ENCODE results near the gene NTRK3. TPM values are rescaled to one million over a fixed set of nuclear protein-coding genes. Genes with fewer than 3 reads are reported as not detected.

Gene NTRK3
- total RNA-seq, 4 donors from 2014 or later: 0.35 to 5.8 (median 3.0) TPM

GRCh38 chr15:88225461-88225860 lies 31.1 kb downstream of the NTRK3 start:
- no peak for DNase-seq
- H3K4me3 ChIP-seq: no peak overlapping the region
- no peaks in the 10 kb centered on the region for H3K9me3 ChIP-seq
- TF ChIP-seq CTCF (IDR thresholded peaks at IDR 0.05) (no peak), POLR2A (IDR thresholded peaks at IDR 0.05) (no peak)
- H3K4me1 ChIP-seq: no peaks in the 10 kb centered on the region
- no peak overlapping the region for H3K27ac ChIP-seq
- H3K27me3 ChIP-seq: no peaks in the 10 kb centered on the region
- H3K36me3 ChIP-seq: no peaks in the 10 kb centered on the region

- no peak for DNase-seq
- no peak for TF ChIP-seq POLR2A (IDR thresholded peaks at IDR 0.05)
- H3K9me3 ChIP-seq: no peaks in the 10 kb centered on the region
These were observed 33.5 kb downstream of the NTRK3 start for GRCh38 chr15:88223084-88223483.

GRCh38 chr15:88221836-88222235 lies 34.7 kb downstream of the NTRK3 start:
- no peaks in the 10 kb centered on the region for H3K9me3 ChIP-seq
- H3K36me3 ChIP-seq: no peaks in the 10 kb centered on the region
- H3K4me1 ChIP-seq: no peaks in the 10 kb centered on the region
- no peak overlapping the region for H3K4me3 ChIP-seq
- H3K27me3 ChIP-seq: no peaks in the 10 kb centered on the region
- H3K27ac ChIP-seq: no peak overlapping the region
- TF ChIP-seq POLR2A (IDR thresholded peaks at IDR 0.05): no peak
- TF ChIP-seq CTCF (IDR thresholded peaks at IDR 0.05): no peak
- DNase-seq: no peak

More at GRCh38 chr15:88223084-88223483, 33.5 kb downstream of the NTRK3 start:
- no peak overlapping the region for H3K27ac ChIP-seq
- no peaks in the 10 kb centered on the region for H3K4me1 ChIP-seq
- no peaks in the 10 kb centered on the region for H3K36me3 ChIP-seq
- no peaks in the 10 kb centered on the region for H3K27me3 ChIP-seq
- no peak overlapping the region for H3K4me3 ChIP-seq

GRCh38 chr15:88220443-88221335 lies 35.9 kb downstream of the NTRK3 start:
- TF ChIP-seq POLR2A (IDR thresholded peaks at IDR 0.05): no peak
- TF ChIP-seq CTCF (IDR thresholded peaks at IDR 0.05): no peak
- H3K27me3 ChIP-seq: no peaks in the 10 kb centered on the region
- no peaks in the 10 kb centered on the region for H3K4me1 ChIP-seq
- H3K9me3 ChIP-seq: no peaks in the 10 kb centered on the region
- no peak overlapping the region for H3K4me3 ChIP-seq
- DNase-seq: no peak
- no peaks in the 10 kb centered on the region for H3K36me3 ChIP-seq
- no peak overlapping the region for H3K27ac ChIP-seq

- Histone ChIP-seq H3K4me3 (no peak overlapping the region), H3K27me3 (no peaks in the 10 kb centered on the region), H3K36me3 (no peaks in the 10 kb centered on the region), H3K4me1 (no peaks in the 10 kb centered on the region), H3K27ac (no peak overlapping the region), H3K9me3 (no peaks in the 10 kb centered on the region)
- TF ChIP-seq CTCF (IDR thresholded peaks at IDR 0.05) (no peak), POLR2A (IDR thresholded peaks at IDR 0.05) (no peak)
- no peak for DNase-seq
These were observed 36.9 kb downstream of the NTRK3 start for GRCh38 chr15:88219623-88220022.

- TF ChIP-seq CTCF (IDR thresholded peaks at IDR 0.05) (no peak), POLR2A (IDR thresholded peaks at IDR 0.05) (no peak)
- Histone ChIP-seq H3K4me3 (no peak overlapping the region), H3K27me3 (no peaks in the 10 kb centered on the region), H3K27ac (no peak overlapping the region), H3K4me1 (no peaks in the 10 kb centered on the region), H3K36me3 (no peaks in the 10 kb centered on the region), H3K9me3 (no peaks in the 10 kb centered on the region)
- DNase-seq: no peak
These were observed 37.9 kb downstream of the NTRK3 start for GRCh38 chr15:88218557-88219221.
